GM18498 (cell line): ENCODE results near the gene MON2.

Experiments
- ATAC-seq: cut with Tn5 transposase; IDR thresholded peaks from one replicate; pipeline ENCODE4 v1.9.1; 2021; ENCODE audit warnings: mild to moderate bottlenecking, moderate library complexity; ENCODE audit not compliant: unreplicated experiment

The MON2 gene

DNA sequence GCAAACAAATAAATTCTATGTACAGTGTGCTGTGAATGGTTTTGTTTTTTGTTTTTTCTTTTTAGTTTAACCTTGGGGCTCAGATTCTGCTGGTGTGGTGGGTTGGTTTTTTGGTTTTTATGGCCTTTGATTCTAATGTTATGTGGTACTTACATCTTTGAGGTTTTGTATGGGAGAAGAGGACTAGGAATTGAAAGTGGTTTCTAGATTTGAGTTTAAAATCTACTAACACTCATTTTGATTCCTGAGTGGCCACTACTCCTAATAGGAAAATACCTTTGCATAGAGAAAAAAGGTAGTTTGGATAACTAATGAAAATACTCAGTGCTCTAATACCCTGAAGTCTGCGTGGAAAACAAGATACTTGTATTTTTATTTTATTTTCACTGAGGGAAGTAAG, 137.7 kb downstream of the MON2 start:
- ATAC-seq, result no peak

DNA sequence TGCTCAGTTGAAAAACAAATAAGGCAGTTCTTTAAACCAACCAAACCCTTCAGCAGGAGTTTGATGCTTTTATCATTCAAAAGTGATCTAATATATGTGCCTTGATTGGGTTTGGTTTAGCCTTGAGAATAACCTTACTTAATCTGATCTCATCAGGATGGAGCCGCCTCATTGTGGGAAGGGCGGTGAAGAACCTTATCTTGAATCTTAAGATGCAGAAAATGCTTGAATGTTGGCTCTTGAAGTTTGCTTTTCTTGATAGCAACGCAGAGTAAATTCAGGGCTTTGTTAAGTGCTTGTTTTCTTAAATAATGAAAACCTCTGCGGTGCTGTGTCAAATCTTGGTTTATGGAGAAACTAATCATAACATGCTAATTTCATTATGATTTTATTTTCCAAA, 138.2 kb downstream of the MON2 start:
- no peak for ATAC-seq

DNA sequence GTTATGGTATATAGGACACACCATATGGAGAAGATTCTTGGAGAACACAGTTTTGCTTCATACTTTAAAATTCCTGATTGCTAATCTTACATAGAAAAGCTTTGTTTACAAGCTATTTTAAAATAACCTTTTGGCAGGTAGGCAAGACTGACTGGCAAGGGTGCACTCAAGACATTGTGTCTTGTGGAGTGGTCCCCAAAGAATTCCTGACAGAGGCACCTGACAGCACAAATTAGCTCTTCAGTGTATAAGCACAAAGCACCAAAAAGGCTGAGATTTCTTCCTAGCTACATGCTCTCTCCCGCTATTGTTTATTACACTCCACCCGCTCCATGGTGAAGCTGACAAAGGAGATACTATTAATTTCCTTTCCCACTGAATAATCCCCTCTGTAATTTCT, 139.4 kb downstream of the MON2 start:
- ATAC-seq, result no peak

DNA sequence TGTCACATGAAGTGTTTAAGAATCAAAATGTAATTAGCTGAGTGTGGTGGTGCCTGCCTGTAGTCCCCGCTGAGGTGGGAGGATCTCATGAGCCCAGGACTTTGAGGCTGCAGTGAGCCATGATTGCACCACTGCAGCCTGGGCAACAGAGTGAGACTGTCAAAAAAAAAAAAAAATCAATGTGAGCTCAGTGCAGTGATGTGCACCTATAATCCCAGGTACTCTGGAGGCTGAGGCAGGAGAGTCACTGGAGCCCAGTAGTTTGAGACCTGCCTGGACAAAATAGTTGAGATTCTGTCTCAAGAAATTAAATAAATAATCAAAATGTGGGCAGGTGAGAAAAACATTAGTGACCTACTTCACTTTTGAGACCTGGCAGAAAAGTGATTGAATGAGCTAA, 140.0 kb downstream of the MON2 start:
- no peak for ATAC-seq

DNA sequence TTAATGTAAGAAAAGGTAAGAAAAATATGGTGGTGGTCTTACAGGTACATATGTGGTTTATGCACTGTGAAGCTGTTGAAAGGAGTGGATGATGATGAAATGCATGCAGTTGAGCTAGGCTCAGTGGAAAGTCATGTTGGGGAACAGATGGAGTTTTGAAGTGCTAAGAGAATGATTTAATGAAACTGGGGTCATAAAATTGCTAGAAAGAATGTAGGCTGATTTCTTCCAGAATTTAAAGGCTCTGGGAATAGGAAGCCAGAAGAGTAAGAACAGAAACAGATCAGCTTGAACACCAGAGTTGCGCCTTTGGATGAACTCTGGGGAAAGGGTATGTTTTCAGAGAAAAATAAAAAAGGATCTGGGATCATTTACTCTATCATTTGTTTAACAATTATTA, 146.5 kb downstream of the MON2 start:
- ATAC-seq, result no peak

DNA sequence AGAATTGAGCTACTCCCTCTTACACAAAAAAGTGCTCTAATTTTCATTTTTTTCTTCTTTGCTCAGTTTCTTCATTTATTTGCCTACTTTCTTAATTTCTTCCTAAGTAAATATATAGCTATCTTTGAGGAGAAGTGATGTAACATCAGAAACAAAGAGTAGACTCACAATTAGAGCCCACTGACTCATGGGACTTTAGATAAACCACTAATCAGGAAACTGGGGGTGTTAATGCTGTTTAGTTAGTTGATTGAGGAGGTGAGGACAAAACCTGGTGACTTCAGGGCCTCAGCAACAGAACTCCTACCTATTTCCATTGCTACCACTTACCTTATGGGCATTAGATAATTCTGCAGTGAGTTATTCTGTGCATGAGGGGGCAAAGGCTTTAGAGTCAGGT, 151.7 kb downstream of the MON2 start:
- no peak for ATAC-seq

DNA sequence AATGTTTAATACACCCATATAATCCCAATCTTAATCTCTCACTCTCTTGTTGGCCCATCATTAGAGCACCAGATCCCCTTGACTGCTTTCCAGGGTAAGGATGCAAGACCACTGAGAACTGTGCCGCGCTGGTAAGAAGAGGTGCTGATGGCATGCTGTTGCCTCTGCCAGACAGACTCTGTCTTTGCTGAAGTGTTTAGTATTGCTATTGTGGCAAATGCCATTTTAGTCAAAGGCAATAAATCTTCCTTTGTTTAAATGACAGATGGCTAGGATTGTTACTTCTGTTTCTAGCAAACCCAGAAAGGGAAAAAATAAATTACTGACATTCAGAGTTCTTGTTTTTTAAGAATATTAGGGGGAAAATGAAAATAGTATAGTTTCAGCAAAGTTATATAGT, 152.3 kb downstream of the MON2 start:
- no peak for ATAC-seq

DNA sequence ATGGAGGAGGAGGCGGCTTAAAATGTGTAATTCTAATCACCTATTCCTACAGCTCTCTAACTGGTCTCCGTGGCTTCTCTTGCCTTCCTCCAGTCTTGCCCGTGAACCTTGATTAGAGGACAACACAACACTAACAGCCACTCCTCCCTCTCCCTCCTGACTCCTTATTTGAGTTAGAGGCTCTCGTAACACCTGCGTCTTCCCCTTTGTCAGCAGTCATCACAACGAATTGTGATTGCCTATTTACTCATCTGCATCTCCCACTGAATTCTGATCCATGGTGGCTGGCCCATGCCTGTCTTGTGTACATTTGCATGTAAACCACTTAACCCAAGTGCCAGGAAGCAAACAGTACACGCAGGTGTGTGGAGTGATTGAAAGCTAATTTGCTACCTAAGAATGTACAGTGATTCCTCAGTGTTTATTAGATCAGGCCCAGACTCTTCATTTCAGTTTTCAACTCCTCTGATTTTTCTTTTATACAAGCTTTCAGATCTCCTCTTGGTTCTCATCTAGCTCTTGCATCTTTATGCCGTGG, 154.5 kb downstream of the MON2 start:
- ATAC-seq, result no peak

DNA sequence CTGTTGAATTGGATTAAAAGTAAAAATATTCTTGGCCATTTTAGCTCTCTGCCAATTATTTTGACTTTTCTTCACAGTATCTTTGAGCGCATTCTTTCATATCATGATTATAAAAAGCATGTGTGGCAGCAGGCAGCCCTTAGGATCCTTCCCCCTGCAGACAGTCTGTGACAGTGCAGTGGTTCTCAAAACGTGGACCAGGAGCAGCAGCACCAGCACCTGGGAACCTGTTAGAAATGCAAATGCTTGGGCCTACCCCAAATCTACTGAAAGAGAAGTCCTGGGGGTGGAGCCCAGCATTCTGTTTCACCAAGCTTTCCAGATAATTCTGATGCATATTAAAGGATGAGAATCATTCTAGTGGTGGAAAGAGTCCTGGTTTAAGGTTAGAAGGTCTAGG, 155.6 kb downstream of the MON2 start:
- ATAC-seq, result no peak

DNA sequence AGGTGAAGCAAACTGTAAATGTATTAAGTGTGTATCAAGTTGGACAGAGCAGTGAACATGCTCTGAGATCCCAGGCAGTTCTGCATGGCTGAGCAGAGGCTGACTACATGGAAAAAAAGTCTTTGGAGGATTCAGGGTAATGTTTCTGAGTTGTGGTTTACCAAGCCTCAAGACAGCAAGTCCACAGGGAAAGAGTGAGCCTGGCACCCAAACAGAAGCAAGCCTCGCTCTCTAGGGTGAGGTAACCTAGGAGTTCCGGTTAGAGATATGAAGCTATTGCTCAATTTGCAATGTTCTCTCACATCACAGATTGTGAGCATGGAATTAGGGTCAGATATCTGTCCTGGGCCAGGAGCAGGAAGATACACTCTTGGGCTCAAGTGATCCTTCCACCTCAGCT, 158.6 kb downstream of the MON2 start:
- ATAC-seq, result no peak

DNA sequence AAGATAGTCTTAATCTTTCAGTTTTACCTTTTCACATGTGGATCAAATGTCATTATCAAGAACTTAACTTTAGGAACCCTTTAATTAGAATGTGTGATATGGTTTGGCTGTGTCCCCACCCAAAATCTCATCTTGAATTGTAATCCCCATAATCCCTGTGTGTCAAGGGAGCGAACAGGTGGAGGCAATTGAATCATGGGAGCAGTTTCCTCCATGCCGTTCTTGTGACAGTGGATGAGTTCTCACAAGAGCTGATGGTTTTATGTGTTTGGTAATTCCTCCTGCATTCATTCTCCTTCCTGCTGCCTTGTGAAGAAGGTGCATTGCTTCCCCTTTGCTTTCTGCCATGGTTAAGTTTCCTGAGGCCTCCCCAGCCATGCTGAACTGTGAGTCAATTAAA, 160.6 kb downstream of the MON2 start:
- no peak for ATAC-seq

DNA sequence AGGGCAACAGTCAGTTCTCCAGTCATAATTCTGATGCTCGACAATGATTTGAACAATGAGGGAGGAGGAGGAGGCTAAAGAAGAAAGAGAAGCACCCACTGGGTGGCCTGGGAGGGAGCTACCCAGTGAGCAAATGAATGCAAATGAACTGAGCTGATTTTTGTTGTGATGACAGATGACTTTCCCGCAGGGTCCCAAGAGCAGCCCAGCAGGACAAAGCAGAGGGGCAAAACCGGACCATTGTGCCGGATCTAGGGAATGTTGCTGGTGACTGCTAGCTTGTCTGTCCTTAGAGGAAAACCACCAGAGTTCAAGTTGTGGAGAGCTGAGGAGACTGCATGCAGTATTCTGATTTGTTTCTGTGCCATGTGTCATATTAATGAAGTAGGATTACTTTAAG, 162.8 kb downstream of the MON2 start:
- no peak for ATAC-seq

DNA sequence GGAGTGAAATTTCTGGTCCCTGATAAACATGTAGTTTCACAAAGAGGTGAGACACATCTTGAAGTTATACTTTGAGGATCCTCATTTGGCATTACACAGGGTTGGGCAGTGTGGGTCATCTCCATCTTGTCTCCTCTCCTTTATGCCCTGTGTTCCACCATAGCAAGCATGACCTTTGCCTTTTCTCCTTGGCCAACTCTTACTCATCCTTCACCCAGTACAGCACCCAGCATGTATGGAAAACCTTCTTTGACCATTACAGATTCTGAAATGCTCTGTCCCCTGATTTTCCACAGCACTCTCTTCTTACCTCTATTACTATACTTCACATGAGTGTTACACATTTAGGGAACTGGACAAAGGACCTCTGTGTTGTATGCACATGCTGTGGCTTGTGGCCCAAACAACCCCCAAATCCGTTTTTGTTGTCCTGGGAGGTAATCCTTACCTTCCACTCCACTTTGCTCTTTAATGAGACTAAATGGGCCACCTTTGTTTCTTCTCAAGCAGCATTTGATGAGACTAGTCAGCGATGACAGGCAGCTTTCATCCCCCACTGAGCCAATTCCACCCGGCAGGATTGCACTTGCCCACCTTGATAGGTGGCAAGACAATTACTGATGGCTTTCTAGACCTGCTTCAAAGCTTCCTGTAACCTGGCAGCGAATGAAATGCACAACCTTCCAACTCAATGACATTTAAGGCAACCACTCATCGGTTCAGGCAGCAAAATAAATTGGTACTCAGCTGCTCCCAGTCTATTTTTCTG, 163.5 kb downstream of the MON2 start:
- no peak for ATAC-seq

DNA sequence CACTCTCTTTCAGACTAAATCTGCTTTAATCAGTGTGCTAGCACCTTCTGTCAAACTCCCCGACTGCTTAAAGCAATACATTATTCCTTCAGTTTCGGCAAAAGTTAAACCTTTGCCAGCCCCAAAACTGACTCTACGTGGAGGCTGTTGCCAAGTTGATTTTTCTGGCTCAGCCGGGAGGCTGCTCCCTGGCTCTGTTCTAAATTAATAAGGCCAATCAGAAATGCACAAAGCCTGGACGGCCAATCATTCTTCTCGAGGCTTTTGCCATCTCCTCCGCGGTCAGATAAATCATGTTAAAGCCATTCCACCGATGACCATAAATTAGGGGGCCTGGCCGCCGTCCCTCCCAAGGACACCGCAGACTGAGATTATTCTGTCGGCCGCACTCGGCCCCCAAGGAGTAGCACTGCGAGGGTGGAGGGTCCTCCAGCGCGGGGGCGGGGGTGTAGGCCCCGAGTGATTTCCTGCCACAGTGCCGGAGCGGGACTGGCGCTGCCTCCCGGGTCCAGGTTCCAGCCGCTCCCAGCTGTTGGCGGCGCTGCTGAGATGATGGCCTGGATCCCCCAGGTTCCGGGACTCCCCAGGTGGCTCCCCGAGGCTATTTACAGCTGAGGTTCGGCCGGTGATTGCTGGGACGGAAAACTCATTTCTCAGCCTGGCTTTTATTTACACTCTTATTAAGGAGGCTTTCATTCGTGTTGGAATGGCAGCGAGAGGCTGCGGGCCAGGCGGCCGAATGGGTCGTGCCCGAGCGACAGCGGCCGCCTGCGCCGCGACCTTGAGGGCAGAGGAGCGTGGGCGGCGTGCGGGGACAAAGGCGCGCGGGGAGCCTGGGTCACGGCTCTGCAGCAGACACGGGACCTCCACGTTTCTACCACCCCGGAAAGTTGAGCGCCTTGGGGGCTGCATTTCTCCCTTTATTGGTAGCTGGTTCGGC, 165.1 kb downstream of the MON2 start:
- ATAC-seq, result peak; percentile 65

DNA sequence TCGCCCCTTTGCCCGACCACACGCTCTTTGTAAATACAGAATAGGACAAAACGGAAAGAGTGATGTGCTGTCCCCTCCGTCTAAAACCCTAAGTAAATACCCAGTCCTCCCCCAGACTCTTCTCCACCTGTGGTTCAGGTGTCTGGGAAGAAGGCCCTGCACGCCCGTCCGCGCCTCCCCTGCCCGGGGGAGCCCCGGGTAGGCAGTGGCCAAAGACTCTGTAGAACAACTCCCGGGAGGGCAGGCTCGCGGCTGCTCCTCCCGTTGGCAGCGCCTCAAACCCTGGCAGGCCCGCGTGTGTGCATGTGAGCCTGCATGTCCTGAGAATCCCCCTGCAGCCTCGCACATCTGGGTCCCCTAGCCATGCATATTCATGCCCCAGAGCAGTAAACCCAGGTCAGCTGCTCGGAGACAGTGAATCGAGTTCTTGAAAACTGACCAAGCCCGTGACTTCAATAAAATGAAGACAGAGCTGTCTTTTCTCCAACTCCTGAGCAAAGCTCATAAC, 165.8 kb downstream of the MON2 start:
- peak; percentile 47 for ATAC-seq

DNA sequence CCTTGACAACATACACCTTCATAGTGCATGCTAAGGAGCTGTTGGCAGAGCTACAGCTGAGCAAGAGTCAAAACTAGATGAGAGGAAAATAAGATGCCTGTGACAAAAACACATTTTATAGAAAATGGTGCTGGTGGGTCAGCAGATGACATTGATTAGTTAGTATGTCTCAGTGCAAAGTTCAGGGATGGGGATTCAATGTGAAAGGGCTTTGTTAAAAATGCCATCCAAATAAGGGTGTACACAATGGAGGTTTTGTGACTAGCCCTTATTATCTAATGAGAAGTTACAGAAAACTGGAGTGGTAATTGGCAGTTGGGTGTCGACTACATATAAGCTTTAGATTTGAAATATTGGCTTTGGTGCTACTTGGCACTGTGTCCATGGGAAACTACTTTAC, 169.0 kb downstream of the MON2 start:
- ATAC-seq, result no peak

DNA sequence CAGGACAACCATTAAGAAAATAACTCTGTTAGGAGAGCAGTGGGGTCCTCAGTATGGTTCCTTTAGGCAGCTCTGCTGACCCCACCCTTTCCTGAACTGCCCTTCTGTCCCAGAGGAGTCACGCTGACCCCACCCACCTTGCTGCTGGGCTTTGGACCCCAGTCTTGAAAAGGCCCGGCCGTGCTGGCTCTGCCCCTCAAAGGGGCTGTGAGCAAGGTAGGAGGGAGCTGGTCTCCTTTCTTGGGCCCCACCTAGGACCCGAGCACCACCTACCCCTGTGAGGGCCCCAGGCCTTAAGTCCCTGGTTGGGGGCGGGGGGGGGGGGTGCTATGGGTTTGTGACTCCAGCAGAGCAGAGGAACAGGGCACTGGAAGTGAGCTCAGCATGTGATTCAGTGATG, 171.1 kb downstream of the MON2 start:
- no peak for ATAC-seq

DNA sequence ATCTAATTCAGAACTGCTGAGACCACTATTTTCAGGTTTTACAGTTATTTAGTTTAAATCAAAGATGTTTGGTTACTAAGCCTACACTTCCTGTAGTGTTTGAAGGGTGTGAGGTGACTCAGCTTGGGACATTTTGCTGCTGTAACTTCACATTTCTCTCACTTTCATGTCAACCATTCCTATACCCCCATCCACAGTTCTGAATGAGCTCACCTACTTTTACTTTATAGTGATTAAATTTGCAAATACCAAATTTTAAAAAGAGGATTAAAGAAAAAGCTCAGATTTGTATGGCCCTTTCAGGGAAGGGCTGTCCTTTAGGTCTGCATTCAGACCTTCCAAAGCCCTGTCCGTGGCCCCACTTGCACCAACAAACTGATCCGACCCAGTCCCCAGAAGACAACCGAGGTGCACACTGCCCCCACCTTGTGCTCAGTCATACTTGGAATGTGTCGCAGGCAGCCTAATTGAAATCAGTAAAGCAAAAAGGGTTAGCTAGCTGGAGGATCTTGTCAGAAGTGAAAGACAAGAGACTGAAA, 174.4 kb downstream of the MON2 start:
- ATAC-seq, result peak; percentile 90

DNA sequence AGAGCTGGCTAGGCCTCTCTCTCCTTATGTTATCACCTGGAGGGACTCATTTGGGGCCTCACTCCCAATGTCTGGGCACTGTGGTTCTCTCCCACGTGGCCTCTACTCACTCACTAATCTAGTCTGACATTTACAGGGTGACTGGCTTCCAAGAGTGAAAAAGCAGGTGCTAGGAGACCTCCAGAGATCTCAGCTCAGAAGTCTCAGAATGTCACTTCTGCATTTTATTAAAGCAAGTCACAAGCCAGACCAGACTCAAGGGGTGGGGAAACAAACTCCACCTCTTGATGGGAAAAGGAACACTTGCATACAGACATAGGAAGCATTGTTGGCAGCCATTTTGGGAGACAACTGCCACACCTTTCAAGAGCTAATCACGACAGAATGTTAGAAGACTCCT, 175.9 kb downstream of the MON2 start:
- no peak for ATAC-seq

DNA sequence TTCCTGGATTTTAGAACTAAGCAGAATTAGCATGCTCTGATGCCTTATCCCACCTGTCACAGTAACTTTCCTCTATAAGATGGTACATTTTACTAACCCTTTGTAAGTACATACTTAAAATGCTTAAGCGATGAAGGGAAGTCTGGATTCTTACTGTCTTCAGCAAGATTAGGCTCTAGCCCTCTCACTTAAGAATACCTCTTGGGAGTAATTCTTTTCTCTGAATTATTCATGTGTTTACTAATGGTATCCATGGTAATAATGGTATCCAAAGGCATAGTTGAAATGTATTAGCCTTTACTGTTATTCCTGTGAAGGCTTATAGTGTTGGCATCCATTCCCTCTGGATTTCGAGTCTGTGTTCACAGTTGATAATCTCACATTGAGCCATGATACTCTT, 176.9 kb downstream of the MON2 start:
- ATAC-seq, result no peak

DNA sequence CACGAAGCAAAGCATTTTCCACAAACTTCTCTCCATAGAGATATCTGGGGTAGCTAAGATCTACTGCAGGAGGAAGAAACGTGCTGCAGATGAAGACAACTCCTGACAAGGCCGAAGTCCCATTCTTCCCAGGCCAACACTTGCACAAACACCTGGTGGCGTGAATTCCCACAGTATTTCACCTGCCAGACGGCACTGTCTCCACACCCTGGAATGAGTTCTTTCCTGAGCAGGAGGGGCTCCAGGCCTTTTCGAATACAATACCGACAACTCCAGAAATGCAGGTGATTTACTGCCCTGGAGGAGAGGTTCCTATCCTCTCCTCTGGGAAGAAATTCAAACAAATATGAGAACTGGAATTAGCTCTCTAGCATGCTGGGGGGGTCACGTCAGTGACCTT, 179.9 kb downstream of the MON2 start:
- ATAC-seq, result no peak
